Measurements from ENCODE around the gene VAV2. TPM values are rescaled to one million over a fixed set of nuclear protein-coding genes. Genes with fewer than 3 reads are reported as not detected.

Gene VAV2
- total and polyA plus RNA-seq, 7 donors = 3.8 to 23.3 (median 7.2) TPM

DNA sequence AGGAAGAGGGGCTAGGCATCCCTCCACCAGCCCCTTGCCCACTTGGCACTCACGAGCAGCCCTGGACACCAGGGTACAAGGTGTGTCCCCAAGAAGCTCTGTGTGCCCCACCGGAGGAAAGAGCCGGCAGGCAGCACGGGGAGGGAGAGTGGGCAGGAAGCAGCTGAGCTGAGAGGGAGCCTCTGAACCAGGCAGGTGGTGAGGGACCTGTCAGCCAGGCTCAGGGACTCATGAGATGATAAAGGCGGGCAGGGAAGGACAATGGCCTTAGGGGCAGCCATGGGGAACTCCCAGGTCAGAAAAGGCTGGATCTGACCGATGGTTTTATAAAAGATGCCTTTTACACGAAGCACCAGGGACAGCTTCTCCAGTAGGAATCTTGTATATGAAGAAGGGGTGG, 112.0 kb downstream of the VAV2 start:
- H3K4me3 ChIP-seq = no peak overlapping the region
- WGBS, 2 donors = 64 to 86% methylated on average over 7 of the region's 7 CpGs
- H3K4me1 ChIP-seq = no peaks in the 10 kb centered on the region
- H3K27me3 ChIP-seq = no peaks in the 10 kb centered on the region
- H3K36me3 ChIP-seq = no peaks in the 10 kb centered on the region
- no peaks in the 10 kb centered on the region for H3K9me3 ChIP-seq
- intact Hi-C loops (cut with DNase I) = no loop called here
- TF ChIP-seq CTCF (IDR thresholded peaks at IDR 0.05) = no peak
- no peak for TF ChIP-seq POLR2AphosphoS5 (IDR thresholded peaks at IDR 0.05)
- TF ChIP-seq POLR2A (IDR thresholded peaks at IDR 0.05) = no peak
- no peak for TF ChIP-seq EP300 (IDR thresholded peaks at IDR 0.05)
- H3K27ac ChIP-seq = no peak overlapping the region
- DNase-seq = no peak

GRCh38 chr9:133879615-133880014, 112.5 kb downstream of the VAV2 start:
- no peaks in the 10 kb centered on the region for H3K4me1 ChIP-seq
- no peaks in the 10 kb centered on the region for H3K36me3 ChIP-seq
- no peaks in the 10 kb centered on the region for H3K27me3 ChIP-seq
- intact Hi-C loops (cut with DNase I) = no loop called here
- H3K4me3 ChIP-seq = no peak overlapping the region
- H3K27ac ChIP-seq = no peak overlapping the region
- 88 to 92% methylated on average over 11 of the region's 11 CpGs for WGBS, 2 donors
- DNase-seq = no peak
- no peaks in the 10 kb centered on the region for H3K9me3 ChIP-seq
- no peak for TF ChIP-seq POLR2AphosphoS5 (IDR thresholded peaks at IDR 0.05)
- no peak for TF ChIP-seq POLR2A (IDR thresholded peaks at IDR 0.05)
- TF ChIP-seq CTCF (IDR thresholded peaks at IDR 0.05) = no peak
- no peak for TF ChIP-seq EP300 (IDR thresholded peaks at IDR 0.05)

GRCh38 chr9:133878402-133878801, 113.7 kb downstream of the VAV2 start:
- 91 to 95% methylated on average over 13 of the region's 13 CpGs for WGBS, 2 donors

DNA sequence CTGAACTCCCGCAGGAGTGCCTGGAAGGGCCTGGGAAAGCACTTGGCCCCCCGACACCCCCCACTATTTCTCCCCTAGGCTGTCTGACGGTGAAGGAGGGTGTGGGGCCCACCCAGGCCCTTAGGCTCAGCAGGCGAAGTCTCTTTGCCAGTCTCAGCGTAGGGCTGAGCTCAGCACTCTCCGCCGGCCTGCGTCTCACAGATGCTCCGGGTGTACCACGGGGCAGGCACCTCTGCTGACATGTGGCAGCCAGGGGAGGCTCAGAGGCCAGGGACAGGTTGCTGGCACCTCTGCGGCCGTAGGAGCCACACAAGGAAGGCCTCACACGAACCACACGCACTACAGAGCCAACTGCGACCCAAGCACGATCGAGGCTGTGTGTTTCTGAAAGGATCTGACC, 114.2 kb downstream of the VAV2 start:
- no peak for DNase-seq
- no peaks in the 10 kb centered on the region for H3K9me3 ChIP-seq
- TF ChIP-seq EP300 (IDR thresholded peaks at IDR 0.05) (no peak), POLR2A (IDR thresholded peaks at IDR 0.05) (no peak), POLR2AphosphoS5 (IDR thresholded peaks at IDR 0.05) (no peak), CTCF (IDR thresholded peaks at IDR 0.05) (no peak)
- intact Hi-C loops (cut with DNase I) = no loop called here
- H3K27ac ChIP-seq = no peak overlapping the region
- no peaks in the 10 kb centered on the region for H3K27me3 ChIP-seq
- H3K4me3 ChIP-seq = no peak overlapping the region
- H3K36me3 ChIP-seq = no peaks in the 10 kb centered on the region
- WGBS, 2 donors = 91 to 95% methylated on average over 17 of the region's 17 CpGs
- H3K4me1 ChIP-seq = no peaks in the 10 kb centered on the region

More at GRCh38 chr9:133878402-133878801, 113.7 kb downstream of the VAV2 start:
- no peak for DNase-seq
- Histone ChIP-seq H3K4me1 (no peaks in the 10 kb centered on the region), H3K27ac (no peak overlapping the region), H3K27me3 (no peaks in the 10 kb centered on the region), H3K4me3 (no peak overlapping the region), H3K36me3 (no peaks in the 10 kb centered on the region), H3K9me3 (no peaks in the 10 kb centered on the region)
- TF ChIP-seq EP300 (IDR thresholded peaks at IDR 0.05) (no peak), POLR2A (IDR thresholded peaks at IDR 0.05) (no peak), POLR2AphosphoS5 (IDR thresholded peaks at IDR 0.05) (no peak), CTCF (IDR thresholded peaks at IDR 0.05) (no peak)
- intact Hi-C loops (cut with DNase I) = no loop called here

DNA sequence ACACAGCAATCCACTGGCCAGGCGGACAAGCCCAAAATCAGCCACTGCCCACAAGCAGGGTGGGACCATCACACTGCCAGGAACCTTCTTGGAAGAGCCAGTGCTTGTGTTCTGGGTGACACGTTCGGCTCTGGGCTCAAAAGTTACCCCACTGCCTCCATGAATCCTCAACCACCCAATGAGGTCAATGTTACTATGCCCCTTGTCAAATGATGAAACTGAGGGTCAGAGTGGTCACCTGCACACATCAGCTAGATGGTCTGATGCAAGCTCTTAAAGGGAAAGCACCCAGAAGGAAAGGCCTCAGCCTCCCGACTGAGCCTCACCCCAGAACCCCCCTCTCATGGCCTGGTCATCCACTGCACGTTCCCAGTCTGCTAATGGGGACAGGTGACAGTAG, 114.8 kb downstream of the VAV2 start:
- Histone ChIP-seq H3K36me3 (no peaks in the 10 kb centered on the region), H3K27me3 (no peaks in the 10 kb centered on the region), H3K27ac (no peak overlapping the region), H3K4me3 (no peak overlapping the region), H3K9me3 (no peaks in the 10 kb centered on the region), H3K4me1 (no peaks in the 10 kb centered on the region)
- DNase-seq = no peak
- 90 to 92% methylated on average over 5 of the region's 5 CpGs for WGBS, 2 donors
- TF ChIP-seq POLR2AphosphoS5 (IDR thresholded peaks at IDR 0.05) (no peak), EP300 (IDR thresholded peaks at IDR 0.05) (no peak), CTCF (IDR thresholded peaks at IDR 0.05) (no peak), POLR2A (IDR thresholded peaks at IDR 0.05) (no peak)
- intact Hi-C loops (cut with DNase I) = no loop called here

Measured in sigmoid colon (tissue), 7 donors.